Transverse colon (tissue), 4 donors: ENCODE results near the gene FYCO1.

Experiments
- EP300 ChIP-seq: sonication (generic); formaldehyde crosslinking; IDR thresholded peaks from one replicate; pipeline ENCODE4 v1.6.1; 2017; ENCODE audit warnings: antibody characterized with exemption, low read depth
- POLR2A ChIP-seq: fragments of 450-650 bp; IDR thresholded peaks from one replicate; pipeline ENCODE4 v1.6.1; 2016; ENCODE audit warnings: antibody characterized with exemption, mild to moderate bottlenecking, moderate library complexity
- POLR2AphosphoS5 ChIP-seq, 3 donors: sonication (generic); formaldehyde crosslinking; IDR thresholded peaks; one replicate each; pipeline ENCODE4 v1.6.1; 2016; ENCODE audit warnings: antibody characterized with exemption in 3 of 3
- TF ChIP-seq, protein P1 (sequence below), 5 experiments: fragments of 200-600 bp in 3 of 5; fragments of 450-650 bp in 2 of 5; sonication (generic) in 3 of 5; IDR thresholded peaks; 1 replicate in 2 of 5; 2 replicates in 3 of 5; pipeline ENCODE4 v1.5.1; 2016 to 2017; ENCODE audit warnings: antibody characterized with exemption in 5 of 5, inconsistent platforms in 3 of 5, mild to moderate bottlenecking in 2 of 5, moderate library complexity in 1 of 5

DNA sequence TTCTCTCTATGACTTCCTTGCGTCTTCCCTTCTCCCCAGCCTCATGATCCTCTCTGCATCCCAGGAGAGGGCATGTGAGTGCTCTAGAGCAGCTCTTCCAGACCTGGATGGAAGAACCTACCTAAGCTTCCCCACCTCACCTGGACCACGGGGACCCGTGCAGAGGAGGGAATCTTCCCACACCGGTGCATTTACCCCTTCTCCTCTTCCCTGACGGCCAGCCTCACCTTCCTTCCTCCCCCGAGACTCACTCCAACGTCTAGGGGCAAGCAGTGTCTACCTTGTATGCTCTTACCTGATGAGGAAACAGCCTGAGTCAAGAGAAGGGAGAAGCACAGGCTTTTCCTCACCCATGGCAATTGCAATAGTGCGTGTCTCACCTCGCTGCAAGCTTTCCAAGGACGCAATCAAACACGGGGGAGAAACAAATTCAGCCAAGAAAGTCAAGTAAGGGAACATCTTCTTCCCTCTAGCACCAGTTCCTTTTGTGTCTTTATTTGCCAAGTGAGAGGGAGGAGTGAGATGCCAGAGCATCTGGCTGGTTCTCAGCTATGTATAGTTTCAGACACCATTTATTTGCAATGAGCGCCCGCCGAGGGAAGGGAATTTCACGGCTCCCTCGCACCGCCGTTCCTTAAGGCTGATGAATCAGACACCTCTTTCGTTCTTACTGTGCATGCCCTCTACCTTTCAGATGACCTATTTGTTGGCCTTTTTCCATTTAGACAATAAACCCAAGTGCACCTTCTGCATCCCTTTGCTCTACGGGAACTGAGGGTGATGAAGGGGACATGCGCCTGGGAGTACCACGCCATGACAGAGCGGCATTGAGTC, 111.0 kb downstream of the FYCO1 start:
- TF ChIP-seq, protein P1, sequence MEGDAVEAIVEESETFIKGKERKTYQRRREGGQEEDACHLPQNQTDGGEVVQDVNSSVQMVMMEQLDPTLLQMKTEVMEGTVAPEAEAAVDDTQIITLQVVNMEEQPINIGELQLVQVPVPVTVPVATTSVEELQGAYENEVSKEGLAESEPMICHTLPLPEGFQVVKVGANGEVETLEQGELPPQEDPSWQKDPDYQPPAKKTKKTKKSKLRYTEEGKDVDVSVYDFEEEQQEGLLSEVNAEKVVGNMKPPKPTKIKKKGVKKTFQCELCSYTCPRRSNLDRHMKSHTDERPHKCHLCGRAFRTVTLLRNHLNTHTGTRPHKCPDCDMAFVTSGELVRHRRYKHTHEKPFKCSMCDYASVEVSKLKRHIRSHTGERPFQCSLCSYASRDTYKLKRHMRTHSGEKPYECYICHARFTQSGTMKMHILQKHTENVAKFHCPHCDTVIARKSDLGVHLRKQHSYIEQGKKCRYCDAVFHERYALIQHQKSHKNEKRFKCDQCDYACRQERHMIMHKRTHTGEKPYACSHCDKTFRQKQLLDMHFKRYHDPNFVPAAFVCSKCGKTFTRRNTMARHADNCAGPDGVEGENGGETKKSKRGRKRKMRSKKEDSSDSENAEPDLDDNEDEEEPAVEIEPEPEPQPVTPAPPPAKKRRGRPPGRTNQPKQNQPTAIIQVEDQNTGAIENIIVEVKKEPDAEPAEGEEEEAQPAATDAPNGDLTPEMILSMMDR (IDR thresholded peaks at IDR 0.05): no peak
- TF ChIP-seq POLR2AphosphoS5 (IDR thresholded peaks at IDR 0.05) (no peak), POLR2A (no peak), EP300 (no peak)
